SIG-M5 treated with dmso at 0.1 percent for 504 hours (cell line): ENCODE results near the gene CNEP1R1.

ENCODE experiments used
- DNase-seq: peaks from one replicate; lab custom pipeline; 2025; ENCODE audit not compliant: unreplicated experiment; lab: John Stamatoyannopoulos, UW

The CNEP1R1 gene

GRCh38 chr16:50059669-50060068 is 34.6 kb downstream of the CNEP1R1 start:
- DNase-seq = no peak

- DNase-seq = no peak
These were observed 36.3 kb downstream of the CNEP1R1 start for GRCh38 chr16:50061326-50061725.

- no peak for DNase-seq
These were observed 40.2 kb downstream of the CNEP1R1 start for GRCh38 chr16:50065241-50065623.

GRCh38 chr16:50065624-50066481 is 40.8 kb downstream of the CNEP1R1 start, which contains the start of gene HEATR3:
Gene HEATR3 (plus strand): TSS chr16:50065970. CDS start chr16:50066132, 162 bp downstream.
- DNase-seq = peak; percentile 86

- no peak for DNase-seq
These were observed 41.7 kb downstream of the CNEP1R1 start for GRCh38 chr16:50066482-50067289.

GRCh38 chr16:50067290-50067853 is 42.3 kb downstream of the CNEP1R1 start:
- peak; percentile 81 for DNase-seq

- DNase-seq = no peak
These were observed 43.5 kb downstream of the CNEP1R1 start for GRCh38 chr16:50068550-50068949.

GRCh38 chr16:50069060-50069459 is 44.0 kb downstream of the CNEP1R1 start:
- no peak for DNase-seq

GRCh38 chr16:50071075-50071671 is 46.1 kb downstream of the CNEP1R1 start:
- DNase-seq = no peak

GRCh38 chr16:50072730-50073129 is 47.7 kb downstream of the CNEP1R1 start:
- DNase-seq = no peak

GRCh38 chr16:50079397-50080140 is 54.5 kb downstream of the CNEP1R1 start:
- no peak for DNase-seq

GRCh38 chr16:50081428-50082018 is 56.5 kb downstream of the CNEP1R1 start:
- DNase-seq = no peak

- DNase-seq = no peak
These were observed 59.0 kb downstream of the CNEP1R1 start for GRCh38 chr16:50083996-50084395.

GRCh38 chr16:50086176-50086575 is 61.2 kb downstream of the CNEP1R1 start:
- DNase-seq = peak; percentile 0
